Measurements from ENCODE around the gene MAPKAP1. TPM values are rescaled to one million over a fixed set of nuclear protein-coding genes. Genes with fewer than 3 reads are reported as not detected.

MAPKAP1 gene
- polyA plus RNA-seq, 3 donors = 39.9 to 57.5 (median 44.1) TPM

DNA sequence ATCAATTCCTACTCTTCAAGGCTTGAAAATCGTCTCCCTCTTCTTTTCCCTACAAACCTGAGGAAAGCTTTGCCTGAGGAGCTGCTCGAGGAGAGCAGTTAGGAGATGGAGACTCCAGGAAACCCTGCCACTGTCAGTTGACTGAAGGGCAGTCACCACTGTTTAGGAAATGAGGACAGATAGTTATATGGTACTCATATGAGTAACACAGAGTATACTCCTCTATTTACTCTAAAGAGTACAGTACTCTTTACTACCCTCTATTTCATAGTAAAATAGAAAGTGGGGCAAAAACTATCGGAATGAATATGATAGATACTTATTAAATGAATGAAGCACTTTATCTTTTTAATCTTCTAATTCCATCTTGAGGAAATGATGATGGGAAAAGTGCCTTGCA is 115.8 kb downstream of the MAPKAP1 start:
- H3K9me3 Mint-ChIP-seq = peaks cover 0 to 3% (median 0%) of the 10 kb centered on the region in 7 donors
- no peak overlapping the region for H3K27ac Mint-ChIP-seq
- H3K4me1 Mint-ChIP-seq = peaks cover 15% of the 10 kb centered on the region

DNA sequence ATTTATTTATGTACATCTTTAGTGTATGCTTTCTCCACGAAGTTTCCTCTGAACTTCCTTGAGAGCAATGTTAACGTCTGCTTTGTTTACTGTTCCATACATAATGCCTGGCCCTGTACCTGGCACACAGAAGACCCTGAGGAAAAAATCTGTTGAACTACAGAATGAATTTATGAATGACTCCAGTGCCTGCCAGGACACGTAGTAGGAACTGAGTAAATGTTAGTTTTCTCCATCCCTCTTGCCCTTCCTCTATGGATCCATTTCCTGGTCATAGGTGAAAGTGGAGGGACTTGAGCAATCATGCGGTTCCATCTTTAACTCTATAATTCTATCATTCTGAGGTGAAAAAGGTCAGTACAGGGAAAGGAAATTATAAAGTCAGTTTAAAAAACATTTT is 117.7 kb downstream of the MAPKAP1 start:
- DNase-seq = no peak
- Mint-ChIP-seq H3K36me3 (peaks cover 16 to 21% of the 10 kb centered on the region in 2 donors), H3K4me3 (no peak overlapping the region), H3K4me1 (peaks cover 15% of the 10 kb centered on the region), H3K27ac (no peak overlapping the region), H3K9me3 (peaks cover 0 to 2% (median 0%) of the 10 kb centered on the region in 7 donors), H3K27me3 (ENCODE audit: low read depth in 3 of 3) (peaks cover 0 to 2% (median 0%) of the 10 kb centered on the region in 3 donors)
- no peak overlapping the region for H3K27ac ChIP-seq (ENCODE audit: low read depth in 1 of 2, low read length in 2 of 2)
- no CpG with 5 or more reads among the region's 4 CpGs for WGBS (ENCODE audit: insufficient coverage)
- TF ChIP-seq, protein P1, sequence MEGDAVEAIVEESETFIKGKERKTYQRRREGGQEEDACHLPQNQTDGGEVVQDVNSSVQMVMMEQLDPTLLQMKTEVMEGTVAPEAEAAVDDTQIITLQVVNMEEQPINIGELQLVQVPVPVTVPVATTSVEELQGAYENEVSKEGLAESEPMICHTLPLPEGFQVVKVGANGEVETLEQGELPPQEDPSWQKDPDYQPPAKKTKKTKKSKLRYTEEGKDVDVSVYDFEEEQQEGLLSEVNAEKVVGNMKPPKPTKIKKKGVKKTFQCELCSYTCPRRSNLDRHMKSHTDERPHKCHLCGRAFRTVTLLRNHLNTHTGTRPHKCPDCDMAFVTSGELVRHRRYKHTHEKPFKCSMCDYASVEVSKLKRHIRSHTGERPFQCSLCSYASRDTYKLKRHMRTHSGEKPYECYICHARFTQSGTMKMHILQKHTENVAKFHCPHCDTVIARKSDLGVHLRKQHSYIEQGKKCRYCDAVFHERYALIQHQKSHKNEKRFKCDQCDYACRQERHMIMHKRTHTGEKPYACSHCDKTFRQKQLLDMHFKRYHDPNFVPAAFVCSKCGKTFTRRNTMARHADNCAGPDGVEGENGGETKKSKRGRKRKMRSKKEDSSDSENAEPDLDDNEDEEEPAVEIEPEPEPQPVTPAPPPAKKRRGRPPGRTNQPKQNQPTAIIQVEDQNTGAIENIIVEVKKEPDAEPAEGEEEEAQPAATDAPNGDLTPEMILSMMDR (IDR thresholded peaks at IDR 0.05) = no peak
- no peaks in the 10 kb centered on the region for H3K4me1 ChIP-seq (ENCODE audit: control insufficient read depth in 1 of 2, insufficient read depth in 2 of 2, low read length in 2 of 2)
- H3K4me3 ChIP-seq (replicated peaks in 1 of 3; ENCODE audit: low read depth in 2 of 3, low read length in 3 of 3) = no peak overlapping the region
- peaks cover 79% of the 10 kb centered on the region for H4K20me1 ChIP-seq (ENCODE audit: insufficient read depth, low read length)
- no peak overlapping the region for H2AFZ ChIP-seq (ENCODE audit: insufficient read depth, low read depth, low read length, poor library complexity, severe bottlenecking)
- no peaks in the 10 kb centered on the region for H3K27me3 ChIP-seq (ENCODE audit: control insufficient read depth in 2 of 2, insufficient read depth in 2 of 2, low read length in 2 of 2)
- no peaks in the 10 kb centered on the region for H3K9me3 ChIP-seq (replicated peaks in 1 of 2; ENCODE audit: control insufficient read depth in 1 of 2, insufficient read depth in 1 of 2, low read length in 2 of 2)
- intact Hi-C loops (cut with micrococcal nuclease) = no loop called here
- H3K4me2 ChIP-seq (replicated peaks; ENCODE audit: extremely low read depth, low read length, poor library complexity, severe bottlenecking) = no peak overlapping the region
- no peak overlapping the region for H3K9ac ChIP-seq (ENCODE audit: insufficient read depth, low read length, poor library complexity, severe bottlenecking)
- peaks cover 9 to 18% of the 10 kb centered on the region in 2 donors for H3K36me3 ChIP-seq (replicated peaks in 1 of 2; ENCODE audit: control insufficient read depth in 1 of 2, insufficient read depth in 2 of 2, low read length in 2 of 2)
- H3K79me2 ChIP-seq (ENCODE audit: insufficient read depth, low read length) = peaks cover 12% of the 10 kb centered on the region

More for the DNA sequence above, 115.8 kb downstream of the MAPKAP1 start:
- Histone ChIP-seq H3K27me3 (ENCODE audit: control insufficient read depth in 2 of 2, insufficient read depth in 2 of 2, low read length in 2 of 2) (no peaks in the 10 kb centered on the region), H4K20me1 (ENCODE audit: insufficient read depth, low read length) (peaks cover 76% of the 10 kb centered on the region), H3K4me2 (replicated peaks; ENCODE audit: extremely low read depth, low read length, poor library complexity, severe bottlenecking) (no peak overlapping the region), H3K9ac (ENCODE audit: insufficient read depth, low read length, poor library complexity, severe bottlenecking) (no peak overlapping the region), H3K27ac (ENCODE audit: low read depth in 1 of 2, low read length in 2 of 2) (no peak overlapping the region), H3K36me3 (replicated peaks in 1 of 2; ENCODE audit: control insufficient read depth in 1 of 2, insufficient read depth in 2 of 2, low read length in 2 of 2) (peaks cover 0 to 3% of the 10 kb centered on the region in 2 donors), H3K4me3 (replicated peaks in 1 of 3; ENCODE audit: low read depth in 2 of 3, low read length in 3 of 3) (no peak overlapping the region), H2AFZ (ENCODE audit: insufficient read depth, low read depth, low read length, poor library complexity, severe bottlenecking) (no peak overlapping the region), H3K4me1 (ENCODE audit: control insufficient read depth in 1 of 2, insufficient read depth in 2 of 2, low read length in 2 of 2) (no peaks in the 10 kb centered on the region), H3K79me2 (ENCODE audit: insufficient read depth, low read length) (peaks cover 12% of the 10 kb centered on the region), H3K9me3 (replicated peaks in 1 of 2; ENCODE audit: control insufficient read depth in 1 of 2, insufficient read depth in 1 of 2, low read length in 2 of 2) (no peaks in the 10 kb centered on the region)
- no peak overlapping the region for H3K4me3 Mint-ChIP-seq
- no peak for DNase-seq
- peaks cover 10 to 13% of the 10 kb centered on the region in 2 donors for H3K36me3 Mint-ChIP-seq
- TF ChIP-seq, protein P1 (IDR thresholded peaks at IDR 0.05) = no peak
- no CpG with 5 or more reads among the region's 3 CpGs for WGBS (ENCODE audit: insufficient coverage)
- H3K27me3 Mint-ChIP-seq (ENCODE audit: low read depth in 3 of 3) = peaks cover 0 to 2% (median 0%) of the 10 kb centered on the region in 3 donors
- intact Hi-C loops (cut with micrococcal nuclease) = no loop called here
